Tibial nerve (tissue), 4 donors: ENCODE measurements around the gene PPP1R12A. TPM values are rescaled to one million over a fixed set of nuclear protein-coding genes. Genes with fewer than 3 reads are reported as not detected.

Source experiments
- DNase-seq, 2 donors: peaks; one replicate each; pipeline ENCODE4 v3.0.0-alpha.2; 2019; ENCODE audit warnings: low spot score in 2 of 2
- H3K27ac ChIP-seq, 4 donors: fragments of 200-600 bp; sonication (generic) in 3 of 4; one replicate each; pipeline ENCODE4 v1.5.1; 2017 to 2019; ENCODE audit warnings: mild to moderate bottlenecking in 1 of 4
- H3K27me3 ChIP-seq, 2 donors: fragments of 200-600 bp; sonication (generic) in 1 of 2; one replicate each; pipeline versions ENCODE4 v1.5.1 to v1.6.0; 2017 to 2019
- H3K36me3 ChIP-seq, 3 donors: fragments of 200-600 bp; sonication (generic); one replicate each; pipeline ENCODE4 v1.5.1; 2018 to 2019
- H3K4me1 ChIP-seq, 4 donors: fragments of 200-600 bp; sonication (generic) in 3 of 4; one replicate each; pipeline ENCODE4 v1.5.1; 2017 to 2019
- H3K4me3 ChIP-seq, 4 donors: fragments of 200-600 bp; sonication (generic) in 3 of 4; one replicate each; pipeline ENCODE4 v1.5.1; 2017 to 2019; ENCODE audit warnings: mild to moderate bottlenecking in 1 of 4, moderate library complexity in 1 of 4
- H3K9me3 ChIP-seq, 4 donors: fragments of 200-600 bp; sonication (generic) in 3 of 4; one replicate each; pipeline ENCODE4 v1.5.1; 2017 to 2019
- EP300 ChIP-seq, 2 donors: sonication (generic); formaldehyde crosslinking; IDR thresholded peaks; one replicate each; pipeline ENCODE4 v1.6.1; 2017; ENCODE audit warnings: antibody characterized with exemption in 2 of 2, mild to moderate bottlenecking in 1 of 2
- POLR2A ChIP-seq, 2 donors: fragments of 450-650 bp; IDR thresholded peaks; one replicate each; pipeline ENCODE4 v1.6.1; 2017; ENCODE audit warnings: antibody characterized with exemption in 2 of 2, mild to moderate bottlenecking in 2 of 2, moderate library complexity in 2 of 2
- WGBS, 2 donors: methylation state at CpG; one replicate each; pipeline ENCODE4 v1.1.5; 2018; 5-methylcytosine and 5-hydroxymethylcytosine counted together
- total RNA-seq, 4 donors: library from RNA; depleted of rRNA; stranded (reverse); fragments of >200 nt; gene quantifications; one replicate each; pipeline ENCODE4 v1.1.0, GENCODE V29; 2016
- TF ChIP-seq, protein P1 (sequence below), 5 experiments: fragments of 200-600 bp in 3 of 5; fragments of 450-650 bp in 2 of 5; sonication (generic) in 3 of 5; IDR thresholded peaks; one replicate each; pipeline ENCODE4 v1.5.1; 2016 to 2019; ENCODE audit warnings: antibody characterized with exemption in 5 of 5, mild to moderate bottlenecking in 3 of 5, moderate library complexity in 2 of 5

The PPP1R12A gene
- total RNA-seq, 4 donors from 2014 or later, result 84.3 to 137 (median 99.6) TPM

DNA sequence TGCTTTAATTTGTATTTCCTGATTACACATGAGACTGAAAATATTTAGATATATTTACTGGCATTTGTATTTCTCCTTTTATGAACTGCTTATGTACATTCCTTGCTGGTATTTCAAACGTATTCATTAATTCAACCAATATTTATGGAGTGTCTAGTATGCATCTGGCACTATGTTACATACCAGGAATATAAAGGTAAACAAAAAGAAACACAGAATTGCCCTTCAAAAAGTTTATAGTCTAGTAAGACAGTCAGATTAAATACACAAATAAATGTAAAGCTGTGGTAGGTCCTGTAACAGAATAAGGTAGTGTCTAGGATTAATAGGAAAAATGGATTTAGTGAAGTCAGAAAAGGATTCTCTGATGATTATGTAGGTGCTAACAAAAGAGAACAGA is 87.5 kb downstream of the PPP1R12A start:
- H3K27me3 ChIP-seq, result no peaks in the 10 kb centered on the region
- H3K36me3 ChIP-seq, result peaks cover 0 to 30% (median 3%) of the 10 kb centered on the region in 3 donors
- TF ChIP-seq, protein P1, sequence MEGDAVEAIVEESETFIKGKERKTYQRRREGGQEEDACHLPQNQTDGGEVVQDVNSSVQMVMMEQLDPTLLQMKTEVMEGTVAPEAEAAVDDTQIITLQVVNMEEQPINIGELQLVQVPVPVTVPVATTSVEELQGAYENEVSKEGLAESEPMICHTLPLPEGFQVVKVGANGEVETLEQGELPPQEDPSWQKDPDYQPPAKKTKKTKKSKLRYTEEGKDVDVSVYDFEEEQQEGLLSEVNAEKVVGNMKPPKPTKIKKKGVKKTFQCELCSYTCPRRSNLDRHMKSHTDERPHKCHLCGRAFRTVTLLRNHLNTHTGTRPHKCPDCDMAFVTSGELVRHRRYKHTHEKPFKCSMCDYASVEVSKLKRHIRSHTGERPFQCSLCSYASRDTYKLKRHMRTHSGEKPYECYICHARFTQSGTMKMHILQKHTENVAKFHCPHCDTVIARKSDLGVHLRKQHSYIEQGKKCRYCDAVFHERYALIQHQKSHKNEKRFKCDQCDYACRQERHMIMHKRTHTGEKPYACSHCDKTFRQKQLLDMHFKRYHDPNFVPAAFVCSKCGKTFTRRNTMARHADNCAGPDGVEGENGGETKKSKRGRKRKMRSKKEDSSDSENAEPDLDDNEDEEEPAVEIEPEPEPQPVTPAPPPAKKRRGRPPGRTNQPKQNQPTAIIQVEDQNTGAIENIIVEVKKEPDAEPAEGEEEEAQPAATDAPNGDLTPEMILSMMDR (IDR thresholded peaks at IDR 0.05), result no peak
- no peak for TF ChIP-seq EP300 (IDR thresholded peaks at IDR 0.05)
- TF ChIP-seq POLR2A (IDR thresholded peaks at IDR 0.05), result no peak
- peaks cover 0 to 38% (median 0%) of the 10 kb centered on the region in 4 donors for H3K4me1 ChIP-seq
- WGBS, 2 donors, result 38 to 55% methylated on average over 1 of the region's 1 CpG
- H3K9me3 ChIP-seq, result peaks cover 0 to 13% (median 0%) of the 10 kb centered on the region in 4 donors
- DNase-seq, result no peak
- H3K4me3 ChIP-seq, result no peak overlapping the region
- H3K27ac ChIP-seq, result no peak overlapping the region

DNA sequence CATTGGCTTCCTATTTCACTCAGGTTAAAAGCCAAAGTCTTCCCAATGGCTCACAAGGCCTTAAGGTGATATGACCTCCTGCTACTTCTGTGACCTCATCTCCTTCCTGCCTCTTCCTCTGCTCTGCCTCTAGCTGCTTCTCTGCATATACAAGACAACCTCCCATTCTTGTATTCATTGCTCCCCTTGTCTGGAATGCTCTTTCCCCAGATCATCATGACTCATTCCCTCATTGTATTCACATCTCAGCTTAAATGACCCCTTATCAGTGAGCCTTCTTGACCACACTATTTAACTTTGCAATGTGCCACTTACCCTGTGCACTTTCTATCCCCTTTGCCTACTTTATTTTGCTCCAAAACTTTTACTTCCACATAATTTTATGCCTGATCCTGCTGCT is 90.2 kb downstream of the PPP1R12A start:
- Histone ChIP-seq H3K27me3 (no peaks in the 10 kb centered on the region), H3K4me1 (peaks cover 0 to 48% (median 0%) of the 10 kb centered on the region in 4 donors), H3K4me3 (no peak overlapping the region), H3K27ac (no peak overlapping the region), H3K36me3 (peaks cover 0 to 44% (median 3%) of the 10 kb centered on the region in 3 donors), H3K9me3 (no peaks in the 10 kb centered on the region)
- DNase-seq, result no peak
- TF ChIP-seq, protein P1 (IDR thresholded peaks at IDR 0.05), result no peak
- TF ChIP-seq EP300 (IDR thresholded peaks at IDR 0.05), result no peak
- TF ChIP-seq POLR2A (IDR thresholded peaks at IDR 0.05), result no peak

DNA sequence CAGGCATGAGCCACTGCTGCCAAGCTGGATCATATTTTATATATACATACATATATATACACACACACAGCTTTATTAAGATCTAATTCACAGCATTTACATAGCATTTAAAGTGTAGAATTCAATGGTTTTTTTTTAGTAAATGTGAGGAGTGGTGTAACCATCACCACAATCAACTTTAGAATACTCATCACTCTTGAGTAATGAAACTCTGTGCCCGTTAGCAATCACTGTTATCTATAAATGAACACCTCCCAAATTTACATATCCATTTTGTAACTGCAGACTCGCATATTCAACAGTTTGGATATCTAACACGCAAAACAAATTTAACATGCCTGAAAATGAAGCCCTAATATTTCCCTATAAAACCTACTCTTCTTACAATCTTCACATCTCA is 90.9 kb downstream of the PPP1R12A start:
- no peaks in the 10 kb centered on the region for H3K27me3 ChIP-seq
- H3K27ac ChIP-seq, result no peak overlapping the region
- peaks cover 0 to 46% (median 0%) of the 10 kb centered on the region in 4 donors for H3K4me1 ChIP-seq
- peaks cover 0 to 51% (median 3%) of the 10 kb centered on the region in 3 donors for H3K36me3 ChIP-seq
- H3K4me3 ChIP-seq, result no peak overlapping the region
- peaks cover 0 to 1% (median 0%) of the 10 kb centered on the region in 4 donors for H3K9me3 ChIP-seq
- WGBS, 2 donors, result 95 to 98% methylated on average over 3 of the region's 3 CpGs
- TF ChIP-seq, protein P1 (IDR thresholded peaks at IDR 0.05), result no peak
- TF ChIP-seq EP300 (IDR thresholded peaks at IDR 0.05) (no peak), POLR2A (IDR thresholded peaks at IDR 0.05) (no peak)
- no peak for DNase-seq

DNA sequence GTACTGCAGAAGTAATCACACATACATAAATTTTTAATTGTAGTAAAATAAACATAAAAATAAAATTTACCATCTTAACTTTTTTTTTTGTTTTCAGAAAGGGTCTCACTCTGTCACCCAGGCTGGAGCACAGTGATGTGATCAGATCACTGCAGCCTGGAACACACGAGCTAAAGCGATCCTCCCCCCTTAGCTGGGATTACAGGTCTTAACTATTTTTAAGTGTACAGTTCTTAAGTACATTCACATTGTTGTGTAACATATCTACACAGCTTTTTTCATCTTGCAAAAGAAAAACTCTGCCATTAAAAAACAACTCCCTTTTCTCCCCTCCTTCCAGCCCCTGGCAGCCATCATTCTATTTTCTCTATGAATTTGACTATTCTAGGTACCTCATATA is 92.3 kb downstream of the PPP1R12A start:
- DNase-seq, result no peak
- Histone ChIP-seq H3K27me3 (no peaks in the 10 kb centered on the region), H3K4me1 (peaks cover 0 to 32% (median 0%) of the 10 kb centered on the region in 4 donors), H3K36me3 (peaks cover 0 to 65% (median 3%) of the 10 kb centered on the region in 3 donors), H3K9me3 (peaks cover 0 to 15% (median 0%) of the 10 kb centered on the region in 4 donors), H3K27ac (no peak overlapping the region), H3K4me3 (no peak overlapping the region)
- TF ChIP-seq, protein P1 (IDR thresholded peaks at IDR 0.05), result no peak
- TF ChIP-seq POLR2A (IDR thresholded peaks at IDR 0.05) (no peak), EP300 (IDR thresholded peaks at IDR 0.05) (no peak)
- 94% methylated on average over 2 of the region's 2 CpGs for WGBS, 2 donors

DNA sequence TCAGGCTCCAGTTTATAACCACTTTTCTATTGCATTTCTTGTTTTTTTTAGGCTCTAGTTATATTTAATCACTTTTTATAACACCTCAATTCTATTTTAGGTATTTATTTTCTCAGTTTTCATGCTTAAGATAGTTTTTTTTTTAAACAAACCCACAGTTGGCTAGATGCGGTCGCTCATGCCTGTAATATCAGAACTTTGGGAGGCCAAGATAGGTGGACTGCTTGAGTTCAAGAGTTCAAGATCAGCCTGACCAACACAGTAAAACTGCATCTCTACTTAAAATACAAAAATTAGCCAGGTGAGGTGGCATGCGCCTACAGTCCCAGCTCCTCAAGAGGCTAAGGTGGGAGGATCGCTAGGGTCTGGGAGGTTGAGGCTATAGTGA is 93.0 kb downstream of the PPP1R12A start:
- Histone ChIP-seq H3K9me3 (peaks cover 0 to 17% (median 0%) of the 10 kb centered on the region in 4 donors), H3K27me3 (no peaks in the 10 kb centered on the region), H3K36me3 (peaks cover 0 to 65% (median 3%) of the 10 kb centered on the region in 3 donors), H3K27ac (peak overlapping the region in 1 of 4 donors; percentile 3), H3K4me1 (peaks cover 0 to 25% (median 0%) of the 10 kb centered on the region in 4 donors), H3K4me3 (no peak overlapping the region)
- TF ChIP-seq, protein P1 (IDR thresholded peaks at IDR 0.05), result no peak
- TF ChIP-seq EP300 (IDR thresholded peaks at IDR 0.05) (no peak), POLR2A (IDR thresholded peaks at IDR 0.05) (no peak)
- no peak for DNase-seq
- WGBS, 2 donors, result 65 to 78% methylated on average over 4 of the region's 4 CpGs
